Endothelial cell of umbilical vein (primary cell): ENCODE results near the gene UBE2K. TPM values are rescaled to one million over a fixed set of nuclear protein-coding genes. Genes with fewer than 3 reads are reported as not detected.

Experiments
- BruUV-seq: library from RNA; stranded (reverse); fragments of 400-500 nt; replicated peaks from 2 replicates; lab custom pipeline; 2021; lab: Mats Ljungman, UMichigan
- CTCF ChIA-PET: fragments of 300-600, 350-600 bp; sonication (Branson Sonifier 250); formaldehyde crosslinking; loops from one replicate; lab custom pipeline; 2021; ENCODE audit warnings: antibody characterized with exemption, inconsistent platforms; lab: Charles Lee
- POLR2A ChIA-PET: fragments of 300-600, 350-600 bp; sonication (Branson Sonifier 250); formaldehyde crosslinking; loops from one replicate; lab custom pipeline; 2021; ENCODE audit warnings: antibody characterized with exemption, inconsistent platforms; lab: Charles Lee
- DNase-seq: peaks from one replicate; pipeline ENCODE4 v3.0.0-alpha.2; 2011; ENCODE audit warnings: low read depth, low spot score
- FAIRE-seq: peaks from 2 replicates; lab custom pipeline; 2011; peaks lifted over from hg19 to GRCh38; lab: Jason Lieb, UNC
- H2AFZ ChIP-seq: 2 replicates; pipeline ENCODE4 v1.6.0; 2012; ENCODE audit warnings: low read depth, low read length, control low read depth, inconsistent platforms
- H3K27ac ChIP-seq: 2 replicates; pipeline ENCODE4 v1.5.1; 2011; ENCODE audit warnings: low read depth, mild to moderate bottlenecking, control low read depth, low read length, moderate library complexity; ENCODE audit not compliant: insufficient read depth
- H3K27me3 ChIP-seq, 2 experiments: 2 replicates each; pipeline versions ENCODE4 v1.6.0 to v1.6.1; 2011; ENCODE audit warnings: low read length in 2 of 2, mixed read lengths in 1 of 2; ENCODE audit not compliant: control insufficient read depth in 2 of 2, insufficient read depth in 2 of 2
- H3K36me3 ChIP-seq, 2 experiments: 2 replicates in 1 of 2; 3 replicates in 1 of 2; pipeline ENCODE4 v1.5.1; 2011; ENCODE audit warnings: low read length in 2 of 2, mild to moderate bottlenecking in 1 of 2, moderate library complexity in 1 of 2; ENCODE audit not compliant: control insufficient read depth in 2 of 2, insufficient read depth in 2 of 2; ENCODE audit errors: extremely low read depth in 1 of 2
- H3K4me1 ChIP-seq: 3 replicates; pipeline ENCODE4 v1.5.1; 2011; ENCODE audit warnings: mild to moderate bottlenecking, low read length; ENCODE audit not compliant: control insufficient read depth, insufficient read depth; ENCODE audit errors: extremely low read depth
- H3K4me2 ChIP-seq: 2 replicates; pipeline ENCODE4 v1.6.1; 2011; ENCODE audit warnings: low read length, control low read depth, mixed read lengths; ENCODE audit not compliant: insufficient read depth
- H3K4me3 ChIP-seq, 3 experiments: fragments of 200-600 bp in 1 of 3; sonication (generic), shearing (Covaris generic) in 1 of 3; replicated peaks in 1 of 3; 2 replicates each; pipeline ENCODE4 v1.5.1; 2011 to 2016; ENCODE audit warnings: control low read depth in 3 of 3, low read length in 3 of 3, mild to moderate bottlenecking in 2 of 3, inconsistent platforms in 1 of 3, low read depth in 1 of 3, moderate library complexity in 1 of 3; ENCODE audit not compliant: insufficient read depth in 1 of 3
- H3K79me2 ChIP-seq: 2 replicates; pipeline ENCODE4 v1.6.0; 2012; ENCODE audit warnings: low read length, inconsistent platforms; ENCODE audit not compliant: control insufficient read depth, insufficient read depth
- H3K9ac ChIP-seq: replicated peaks from 2 replicates; pipeline ENCODE3; 2011; ENCODE audit warnings: low read length, control low read depth; ENCODE audit not compliant: insufficient read depth; ENCODE audit errors: extremely low read depth
- H3K9me1 ChIP-seq: replicated peaks from 3 replicates; pipeline ENCODE4 v1.6.0; 2011; ENCODE audit warnings: mild to moderate bottlenecking, low read length; ENCODE audit not compliant: control insufficient read depth, insufficient read depth; ENCODE audit errors: extremely low read depth
- H3K9me3 ChIP-seq: replicated peaks from 2 replicates; pipeline ENCODE4 v1.5.1; 2012; ENCODE audit warnings: low read length, inconsistent platforms; ENCODE audit not compliant: control insufficient read depth, insufficient read depth
- H4K20me1 ChIP-seq: replicated peaks from 2 replicates; pipeline ENCODE3; 2011; ENCODE audit warnings: mild to moderate bottlenecking, low read length; ENCODE audit not compliant: control insufficient read depth, insufficient read depth; ENCODE audit errors: extremely low read depth
- CTCF ChIP-seq, 2 donors: IDR thresholded peaks; 1 replicate in 1 of 2; 2 replicates in 1 of 2; pipeline ENCODE4 v1.5.1; 2011; ENCODE audit warnings: low read length in 2 of 2, mild to moderate bottlenecking in 2 of 2, moderate library complexity in 2 of 2, control low read depth in 1 of 2, inconsistent platforms in 1 of 2, low read depth in 1 of 2; ENCODE audit not compliant: insufficient read depth in 1 of 2; ENCODE audit errors: extremely low read depth in 1 of 2
- EZH2 ChIP-seq: IDR thresholded peaks from 2 replicates; pipeline ENCODE4 v1.6.1; 2012; ENCODE audit warnings: borderline replicate concordance, low read depth, mild to moderate bottlenecking, moderate library complexity, low read length, inconsistent platforms; ENCODE audit not compliant: severe bottlenecking
- FOS ChIP-seq: IDR thresholded peaks from 2 replicates; pipeline ENCODE4 v1.6.1; 2011; ENCODE audit warnings: mild to moderate bottlenecking, low read length, moderate library complexity, borderline replicate concordance; ENCODE audit not compliant: insufficient read depth
- GATA2 ChIP-seq: IDR thresholded peaks from 2 replicates; pipeline ENCODE4 v1.7.0; 2011; ENCODE audit warnings: low read depth, mild to moderate bottlenecking, moderate library complexity, mixed read lengths, low read length; ENCODE audit not compliant: insufficient read length, insufficient read depth
- JUN ChIP-seq: IDR thresholded peaks from 2 replicates; pipeline ENCODE4 v1.6.1; 2011; ENCODE audit warnings: borderline replicate concordance, low read depth; ENCODE audit not compliant: insufficient read length, insufficient read depth
- MYC ChIP-seq: IDR thresholded peaks from one replicate; pipeline ENCODE4 v1.6.1; 2011; ENCODE audit warnings: mild to moderate bottlenecking, low read depth, low read length
- POLR2A ChIP-seq: IDR thresholded peaks from 2 replicates; pipeline ENCODE4 v1.6.1; 2012; ENCODE audit warnings: low read depth, mild to moderate bottlenecking, control low read depth, low read length
- POLR2AphosphoS5 ChIP-seq: IDR thresholded peaks from 2 replicates; pipeline ENCODE4 v1.6.1; 2012; ENCODE audit warnings: low read depth, mild to moderate bottlenecking, control low read depth, low read length, moderate library complexity; ENCODE audit not compliant: insufficient read depth
- dilution Hi-C: fragments of 300-500 bp; cut with MboI; formaldehyde crosslinking; loops from one replicate; pipeline ENCODE4 v1.15.0; 2019; ENCODE audit warnings: low sequenced_read_pairs; ENCODE audit not compliant: extremely low pct_ligation_motif_present
- intact Hi-C: fragments of 100-400 bp; cut with micrococcal nuclease; formaldehyde crosslinking; loops from one replicate; pipeline ENCODE4 v1.10.0; 2022
- polyA plus RNA-seq, 4 experiments: library from polyadenylated mRNA; depleted of rRNA in 3 of 4; stranded (reverse) in 3 of 4; unstranded in 1 of 4; fragments of >200 nt; gene quantifications; 2 replicates each; pipeline versions ENCODE4 v1.2.1 to v1.2.3, GENCODE V29; 2011 to 2012; ENCODE audit warnings: missing spikeins in 1 of 4
- total RNA-seq: library from RNA; stranded (reverse); gene quantifications from 2 replicates; pipeline ENCODE4 v1.2.3, GENCODE V29; 2021
- TF ChIP-seq, protein P1 (sequence below): IDR thresholded peaks from 2 replicates; pipeline ENCODE4 v1.6.1; 2011; ENCODE audit not compliant: insufficient read depth, insufficient read length

UBE2K gene
- total and polyA plus RNA-seq, 2 donors (not counting 3 experiments of a cell fraction or from before 2014, with no cell fraction given): 32.5 to 97.8 TPM

GRCh38 chr4:39657465-39657864 is 40.5 kb upstream of the UBE2K start:
- POLR2A ChIA-PET: no interaction called here
- no peaks in the 10 kb centered on the region for H3K4me1 ChIP-seq
- H3K27me3 ChIP-seq: no peaks in the 10 kb centered on the region
- H3K27ac ChIP-seq: no peak overlapping the region
- H2AFZ ChIP-seq: no peak overlapping the region
- DNase-seq (no peak), FAIRE-seq (no peak)
- H3K9me1 ChIP-seq: no peaks in the 10 kb centered on the region
- H3K36me3 ChIP-seq: no peaks in the 10 kb centered on the region
- no peaks in the 10 kb centered on the region for H4K20me1 ChIP-seq
- H3K9ac ChIP-seq: no peak overlapping the region
- no peaks in the 10 kb centered on the region for H3K9me3 ChIP-seq
- H3K4me3 ChIP-seq: no peak overlapping the region
- intact Hi-C loops (no loop called here), dilution Hi-C loops (no loop called here)
- no TSS peak for BruUV-seq
- CTCF ChIA-PET: interaction anchor here (1.1 to 5.0 kb wide), 3 partner anchors 11 to 188 kb away, joined by 3 to 97 read pairs (median 10); partner anchors contain the start of gene SMIM14
- TF ChIP-seq GATA2 (no peak), CTCF (IDR thresholded peaks at IDR 0.05; ENCODE audit: extremely low read depth in 1 of 2, insufficient read depth in 1 of 2, low read depth in 1 of 2, low read length in 2 of 2) (no peak), FOS (no peak), EZH2 (no peak), JUN (no peak), POLR2AphosphoS5 (no peak), POLR2A (no peak), MYC (no peak)
- TF ChIP-seq, protein P1, sequence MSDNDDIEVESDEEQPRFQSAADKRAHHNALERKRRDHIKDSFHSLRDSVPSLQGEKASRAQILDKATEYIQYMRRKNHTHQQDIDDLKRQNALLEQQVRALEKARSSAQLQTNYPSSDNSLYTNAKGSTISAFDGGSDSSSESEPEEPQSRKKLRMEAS: no peak
- no peak overlapping the region for H3K4me2 ChIP-seq
- H3K79me2 ChIP-seq: no peaks in the 10 kb centered on the region
